ENCODE results near the gene KCNC1.

DNA sequence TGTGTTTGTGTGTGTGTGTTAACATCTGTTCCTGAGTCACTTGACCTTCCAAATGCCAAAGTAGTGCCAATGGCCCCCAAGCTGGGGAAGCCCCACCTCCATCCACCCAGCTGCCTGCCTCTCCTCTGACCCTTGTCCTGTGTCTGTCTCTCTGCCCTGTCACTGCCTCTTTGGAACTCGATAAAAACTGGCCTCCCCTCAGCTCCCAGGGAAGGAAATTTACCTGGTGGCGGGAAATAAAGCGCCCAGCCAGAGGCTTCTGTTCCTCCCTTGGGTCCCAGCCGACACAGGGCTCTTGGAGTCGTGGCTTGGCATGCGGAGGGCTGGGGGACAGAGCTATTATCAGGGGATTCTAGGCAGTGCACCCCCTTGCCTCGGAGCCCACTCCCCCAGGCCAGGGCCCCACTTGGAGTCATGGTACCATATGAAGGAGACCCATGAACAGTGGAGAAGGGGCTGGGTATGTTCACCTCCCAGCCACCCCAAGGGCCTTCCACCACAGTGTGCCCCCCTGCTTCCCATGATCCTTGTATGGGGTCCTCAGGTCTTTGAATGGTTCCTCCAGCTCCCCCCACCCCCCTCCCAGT is 6.2 kb downstream of the KCNC1 start:
- TF ChIP-seq CTCF (IDR thresholded peaks at IDR 0.05; ENCODE audit: low read length) (no peak), EZH2 (IDR thresholded peaks at IDR 0.05; ENCODE audit: borderline replicate concordance, low read length) (no peak)

All from OCI-LY1 (cell line).